Fibroblast of peridontal ligament (primary cell): ENCODE results near the gene GLDC.
"Not testable (repeated sequence)": the region's sequence is repeated elsewhere in the genome, so short reads cannot be mapped to it uniquely, and the experiment has no call there.

Source experiments
- DNase-seq: peaks from one replicate; pipeline ENCODE4 v3.0.0-alpha.2; 2010; ENCODE audit errors: extremely low read depth

Gene GLDC

GRCh38 chr9:6566409-6567139 lies 79.0 kb downstream of the GLDC start:
- DNase-seq, result peak; percentile 94

- no peak for DNase-seq
Observed at GRCh38 chr9:6565312-6565711, 80.2 kb downstream of the GLDC start.

GRCh38 chr9:6564868-6565267 lies 80.7 kb downstream of the GLDC start:
- peak; percentile 83 for DNase-seq

GRCh38 chr9:6564360-6564759 lies 81.2 kb downstream of the GLDC start:
- DNase-seq, result peak; percentile 52

- no peak for DNase-seq
Observed at GRCh38 chr9:6562871-6563430, 82.6 kb downstream of the GLDC start.

- DNase-seq, result no peak
Observed at GRCh38 chr9:6562201-6562600, 83.3 kb downstream of the GLDC start.

GRCh38 chr9:6557883-6558616 lies 87.5 kb downstream of the GLDC start:
- DNase-seq, result no peak

GRCh38 chr9:6553866-6554265 lies 91.7 kb downstream of the GLDC start:
- no peak for DNase-seq

GRCh38 chr9:6552498-6553121 lies 92.9 kb downstream of the GLDC start:
- DNase-seq, result peak; percentile 49

- DNase-seq, result peak; percentile 86
Observed at GRCh38 chr9:6552033-6552432, 93.5 kb downstream of the GLDC start.

- peak; percentile 30 for DNase-seq
Observed at GRCh38 chr9:6551136-6551535, 94.4 kb downstream of the GLDC start.

- no peak for DNase-seq
Observed at GRCh38 chr9:6549106-6549800, 96.3 kb downstream of the GLDC start.

GRCh38 chr9:6545017-6545691 lies 100.4 kb downstream of the GLDC start:
- DNase-seq, result no peak

GRCh38 chr9:6543204-6543603 lies 102.3 kb downstream of the GLDC start:
- no peak for DNase-seq

GRCh38 chr9:6542617-6543016 lies 102.9 kb downstream of the GLDC start:
- not testable (repeated sequence) for DNase-seq

GRCh38 chr9:6538666-6539071 lies 106.9 kb downstream of the GLDC start:
- DNase-seq, result peak; percentile 40

GRCh38 chr9:6535594-6535993 lies 109.9 kb downstream of the GLDC start:
- DNase-seq, result no peak

GRCh38 chr9:6525326-6526045 lies 120.0 kb downstream of the GLDC start:
- DNase-seq, result peak; percentile 71

GRCh38 chr9:6522263-6522662 lies 123.3 kb downstream of the GLDC start:
- no peak for DNase-seq

- peak; percentile 51 for DNase-seq
Observed at GRCh38 chr9:6512085-6512657, 133.4 kb downstream of the GLDC start.
